Cardiac fibroblast (primary cell): Measurements from ENCODE around the gene CCDC120.

Experiments used
- DNase-seq, 2 donors: peaks; one replicate each; pipeline versions ENCODE4 v3.0.0 to v3.0.0-alpha.2; 2010; ENCODE audit warnings: low read depth in 2 of 2
- H3K4me3 ChIP-seq, 2 donors: replicated peaks in 1 of 2; 1 replicate in 1 of 2; 2 replicates in 1 of 2; pipeline ENCODE4 v1.5.1; 2011; ENCODE audit warnings: low read depth in 2 of 2, low read length in 2 of 2, mild to moderate bottlenecking in 2 of 2, moderate library complexity in 1 of 2
- CTCF ChIP-seq: IDR thresholded peaks from one replicate; pipeline ENCODE4 v1.5.1; 2011; ENCODE audit warnings: low read depth, mild to moderate bottlenecking, low read length, inconsistent platforms

CCDC120 gene

GRCh38 chrX:49075347-49075746, 16.5 kb downstream of the CCDC120 start:
- H3K4me3 ChIP-seq: no peak overlapping the region
- no peak for DNase-seq
- no peak for TF ChIP-seq CTCF

- no peak for TF ChIP-seq CTCF
- DNase-seq: no peak
- H3K4me3 ChIP-seq: no peak overlapping the region
Measured at GRCh38 chrX:49077941-49078340, 19.1 kb downstream of the CCDC120 start.

- H3K4me3 ChIP-seq: peak within 1 kb of the TSS; percentile 61 to 66
- DNase-seq: peak; percentile 69 to 75
- TF ChIP-seq CTCF: no peak
Measured at GRCh38 chrX:49079489-49080428, 21.0 kb downstream of the CCDC120 start, which contains the start of gene WDR45. Gene WDR45 (minus strand): TSS chrX:49079887. CDS start chrX:49078095, 1,792 bp downstream.

- no peak for DNase-seq
- TF ChIP-seq CTCF: no peak
- H3K4me3 ChIP-seq: no peak overlapping the region
Measured at GRCh38 chrX:49082271-49082871, 23.6 kb downstream of the CCDC120 start.

GRCh38 chrX:49089553-49089952, 30.8 kb downstream of the CCDC120 start:
- no peak overlapping the region for H3K4me3 ChIP-seq
- DNase-seq: no peak
- TF ChIP-seq CTCF: no peak

GRCh38 chrX:49096419-49096818, 37.6 kb downstream of the CCDC120 start:
- TF ChIP-seq CTCF: no peak
- no peak for DNase-seq
- no peak overlapping the region for H3K4me3 ChIP-seq
